Epithelial cell of proximal tubule (primary cell): Measurements from ENCODE around the gene CDK5RAP3. TPM values are rescaled to one million over a fixed set of nuclear protein-coding genes. Genes with fewer than 3 reads are reported as not detected.
"Not testable (repeated sequence)": the region's sequence is repeated elsewhere in the genome, so short reads cannot be mapped to it uniquely, and the experiment has no call there.

Experiments used
- DNase-seq: peaks from one replicate; pipeline ENCODE4 v3.0.0-alpha.2; 2011; ENCODE audit warnings: low read depth
- H3K4me3 ChIP-seq: 2 replicates; pipeline ENCODE4 v1.5.1; 2011; ENCODE audit warnings: low read depth, mild to moderate bottlenecking, low read length
- total RNA-seq: library from RNA; depleted of rRNA; stranded (reverse); fragments of >200 nt; gene quantifications from 2 replicates; pipeline ENCODE4 v1.2.3, GENCODE V29; 2015
- TF ChIP-seq, protein P1 (sequence below): conservative IDR thresholded peaks from 2 replicates; pipeline ENCODE4 v1.5.1; 2012; ENCODE audit warnings: low read depth, mild to moderate bottlenecking, low read length

The CDK5RAP3 gene
- total RNA-seq, 1 donor from 2014 or later = 111 TPM

DNA sequence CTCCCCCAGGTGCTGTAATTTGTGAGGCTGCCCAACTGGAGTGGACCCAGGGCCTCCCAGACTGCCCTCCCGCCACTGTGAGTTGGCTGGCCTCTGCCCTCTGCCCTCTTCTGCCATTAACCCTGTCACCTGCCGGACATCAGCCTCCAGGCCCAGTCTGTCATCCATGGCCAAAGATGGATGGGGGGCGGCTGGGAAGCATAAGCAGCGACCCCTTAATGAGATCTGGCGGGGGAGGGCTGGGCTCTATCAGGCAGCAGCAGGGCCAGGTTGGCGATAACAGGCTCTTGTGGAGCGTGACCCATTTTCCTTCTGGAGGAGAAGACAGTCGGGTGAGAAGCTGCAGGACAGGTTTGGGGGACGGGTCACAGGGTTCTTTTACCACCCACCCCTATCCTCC is 25.3 kb downstream of the CDK5RAP3 start:
- DNase-seq = no peak
- TF ChIP-seq, protein P1, sequence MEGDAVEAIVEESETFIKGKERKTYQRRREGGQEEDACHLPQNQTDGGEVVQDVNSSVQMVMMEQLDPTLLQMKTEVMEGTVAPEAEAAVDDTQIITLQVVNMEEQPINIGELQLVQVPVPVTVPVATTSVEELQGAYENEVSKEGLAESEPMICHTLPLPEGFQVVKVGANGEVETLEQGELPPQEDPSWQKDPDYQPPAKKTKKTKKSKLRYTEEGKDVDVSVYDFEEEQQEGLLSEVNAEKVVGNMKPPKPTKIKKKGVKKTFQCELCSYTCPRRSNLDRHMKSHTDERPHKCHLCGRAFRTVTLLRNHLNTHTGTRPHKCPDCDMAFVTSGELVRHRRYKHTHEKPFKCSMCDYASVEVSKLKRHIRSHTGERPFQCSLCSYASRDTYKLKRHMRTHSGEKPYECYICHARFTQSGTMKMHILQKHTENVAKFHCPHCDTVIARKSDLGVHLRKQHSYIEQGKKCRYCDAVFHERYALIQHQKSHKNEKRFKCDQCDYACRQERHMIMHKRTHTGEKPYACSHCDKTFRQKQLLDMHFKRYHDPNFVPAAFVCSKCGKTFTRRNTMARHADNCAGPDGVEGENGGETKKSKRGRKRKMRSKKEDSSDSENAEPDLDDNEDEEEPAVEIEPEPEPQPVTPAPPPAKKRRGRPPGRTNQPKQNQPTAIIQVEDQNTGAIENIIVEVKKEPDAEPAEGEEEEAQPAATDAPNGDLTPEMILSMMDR = no peak
- H3K4me3 ChIP-seq = no peak overlapping the region

DNA sequence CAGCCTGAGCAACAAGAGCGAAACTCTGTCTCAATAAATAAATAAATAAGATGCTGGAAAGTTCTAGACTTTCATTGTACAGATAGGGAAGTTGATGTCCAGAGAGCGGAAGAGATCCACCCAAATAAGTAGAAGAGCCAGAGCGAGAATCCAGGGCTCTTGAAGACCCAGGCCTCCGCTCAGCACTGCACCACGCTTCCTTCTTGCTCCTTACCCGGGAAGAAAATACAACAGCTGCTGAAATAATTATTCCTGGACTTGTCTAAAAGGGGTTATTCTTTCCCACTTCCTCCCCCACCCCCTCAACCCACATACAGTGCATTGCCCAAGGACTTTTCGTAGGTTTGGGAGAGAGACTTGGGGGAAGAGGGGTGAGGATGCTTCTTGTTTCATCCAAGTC is 26.7 kb downstream of the CDK5RAP3 start:
- DNase-seq = no peak
- TF ChIP-seq, protein P1 = no peak

GRCh38 chr17:47998044-47998443 is 27.1 kb downstream of the CDK5RAP3 start:
- no peak for DNase-seq
- no peak overlapping the region for H3K4me3 ChIP-seq
- TF ChIP-seq, protein P1 = no peak

More for the DNA sequence above, 26.7 kb downstream of the CDK5RAP3 start:
- H3K4me3 ChIP-seq = no peak overlapping the region

DNA sequence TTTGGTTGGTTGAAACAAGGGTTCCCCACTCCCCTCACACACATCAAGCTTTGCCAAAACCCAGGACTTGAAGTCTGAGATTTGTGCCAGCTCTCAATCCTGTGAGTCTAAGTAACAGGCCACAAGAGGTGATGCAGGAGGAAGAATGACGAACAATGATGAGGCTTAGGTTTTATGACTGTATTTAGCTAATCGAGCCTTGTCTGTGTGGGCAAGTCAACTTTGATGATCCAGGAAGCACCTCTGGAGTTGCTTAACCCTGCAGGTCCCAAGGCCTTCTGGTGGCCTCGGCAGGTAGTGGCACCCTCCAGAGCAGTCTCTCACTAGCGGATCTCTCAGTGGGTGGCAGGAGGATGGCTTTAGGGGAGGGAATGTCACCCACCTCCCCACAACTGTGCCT is 28.7 kb downstream of the CDK5RAP3 start:
- no peak for DNase-seq
- H3K4me3 ChIP-seq = no peak overlapping the region
- TF ChIP-seq, protein P1 = no peak

DNA sequence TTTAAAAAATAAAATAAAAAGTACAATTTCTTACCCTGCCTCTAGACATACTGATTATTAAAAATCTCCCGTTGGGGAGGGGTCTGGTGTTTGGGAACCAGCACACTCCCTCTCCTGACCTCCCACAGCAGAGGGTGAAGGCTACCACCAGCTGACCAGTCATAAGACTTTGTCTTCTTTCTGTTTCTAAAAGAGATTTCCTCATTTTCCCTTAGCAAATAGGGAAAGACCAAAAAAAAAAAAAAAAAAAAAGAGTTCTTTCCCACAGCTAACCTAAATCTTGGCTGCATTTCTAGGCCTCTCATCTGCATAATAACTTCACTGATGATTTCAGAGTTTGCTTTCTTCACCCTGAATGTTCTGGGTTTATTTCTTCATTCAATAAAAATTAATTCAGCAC is 30.3 kb downstream of the CDK5RAP3 start:
- DNase-seq = no peak
- H3K4me3 ChIP-seq = no peak overlapping the region
- TF ChIP-seq, protein P1 = no peak

DNA sequence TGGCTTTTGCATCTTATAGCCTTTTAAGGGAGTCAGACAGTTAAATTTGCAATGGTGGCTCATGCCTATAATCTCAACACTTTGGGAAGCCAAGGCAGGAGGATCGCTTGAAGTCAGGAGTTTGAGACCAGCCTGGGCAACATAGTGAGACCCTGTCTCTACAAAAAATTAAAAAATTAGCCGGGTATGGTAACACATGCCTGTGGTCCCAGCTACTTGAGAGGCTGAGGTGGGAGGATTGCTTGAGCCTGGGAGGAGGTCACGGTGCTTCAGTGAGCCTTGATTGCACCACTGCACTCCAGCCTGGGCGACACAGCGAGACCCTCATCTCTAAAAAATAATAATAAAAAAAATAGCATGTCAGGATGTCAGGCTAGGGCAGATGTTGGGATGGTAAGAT is 30.7 kb downstream of the CDK5RAP3 start:
- H3K4me3 ChIP-seq, DNase-seq: not testable (repeated sequence)

- no peak overlapping the region for H3K4me3 ChIP-seq
- DNase-seq = peak; percentile 69
- TF ChIP-seq, protein P1 = no peak
These were observed 31.5 kb downstream of the CDK5RAP3 start for GRCh38 chr17:48002266-48002915.
